Ectodermal cell (in vitro differentiated cells): Measurements from ENCODE around the gene TSPAN8.

Source experiments
- H3K27ac ChIP-seq: 2 replicates; pipeline ENCODE4 v1.7.0; 2013; ENCODE audit warnings: mild to moderate bottlenecking, low read depth, low read length; ENCODE audit not compliant: insufficient read depth, poor library complexity, severe bottlenecking
- H3K27me3 ChIP-seq: 2 replicates; pipeline ENCODE4 v1.7.0; 2013; ENCODE audit warnings: mild to moderate bottlenecking, low read length; ENCODE audit not compliant: insufficient read depth, control insufficient read depth, poor library complexity, severe bottlenecking
- H3K36me3 ChIP-seq: one replicate; pipeline ENCODE4 v1.7.0; 2013; ENCODE audit warnings: low read length; ENCODE audit not compliant: control insufficient read depth, insufficient read depth
- H3K4me1 ChIP-seq: one replicate; pipeline ENCODE4 v1.7.0; 2013; ENCODE audit warnings: low read length; ENCODE audit not compliant: control insufficient read depth, insufficient read depth
- H3K4me3 ChIP-seq: 2 replicates; pipeline ENCODE4 v1.7.0; 2013; ENCODE audit warnings: low read depth, low read length, control low read depth; ENCODE audit not compliant: insufficient read depth
- H3K9me3 ChIP-seq: 2 replicates; pipeline ENCODE4 v1.7.0; 2013; ENCODE audit warnings: mild to moderate bottlenecking, low read length, moderate library complexity; ENCODE audit not compliant: control insufficient read depth
- WGBS, 2 experiments: methylation state at CpG; one replicate each; pipeline ENCODE4 v1.1.7; 2013; ENCODE audit warnings: missing lambda C conversion rate in 2 of 2; 5-methylcytosine and 5-hydroxymethylcytosine counted together

TSPAN8 gene

GRCh38 chr12:71107936-71108335, 49.9 kb downstream of the TSPAN8 start:
- Histone ChIP-seq H3K4me3 (no peak overlapping the region), H3K9me3 (no peaks in the 10 kb centered on the region), H3K36me3 (no peaks in the 10 kb centered on the region), H3K27ac (no peak overlapping the region), H3K27me3 (no peaks in the 10 kb centered on the region), H3K4me1 (no peaks in the 10 kb centered on the region)
- WGBS, 2 experiments: 83 to 100% methylated on average over 1 of the region's 1 CpG

GRCh38 chr12:71105956-71106355, 51.8 kb downstream of the TSPAN8 start:
- Histone ChIP-seq H3K36me3 (no peaks in the 10 kb centered on the region), H3K27me3 (no peaks in the 10 kb centered on the region), H3K4me1 (no peaks in the 10 kb centered on the region), H3K9me3 (no peaks in the 10 kb centered on the region), H3K4me3 (no peak overlapping the region), H3K27ac (no peak overlapping the region)

- Histone ChIP-seq H3K27me3 (no peaks in the 10 kb centered on the region), H3K9me3 (no peaks in the 10 kb centered on the region), H3K36me3 (no peaks in the 10 kb centered on the region), H3K4me1 (no peaks in the 10 kb centered on the region), H3K27ac (no peak overlapping the region), H3K4me3 (no peak overlapping the region)
- 44 to 52% methylated on average over 2 of the region's 2 CpGs for WGBS, 2 experiments
Measured at GRCh38 chr12:71092290-71092689, 65.5 kb downstream of the TSPAN8 start.

- Histone ChIP-seq H3K4me1 (no peaks in the 10 kb centered on the region), H3K4me3 (no peak overlapping the region), H3K36me3 (no peaks in the 10 kb centered on the region), H3K27me3 (no peaks in the 10 kb centered on the region), H3K9me3 (no peaks in the 10 kb centered on the region), H3K27ac (no peak overlapping the region)
- no CpG with 5 or more reads among the region's 1 CpG for WGBS, 2 experiments
Measured at GRCh38 chr12:71090971-71091370, 66.8 kb downstream of the TSPAN8 start.

- H3K4me1 ChIP-seq: no peaks in the 10 kb centered on the region
- no peaks in the 10 kb centered on the region for H3K36me3 ChIP-seq
- H3K9me3 ChIP-seq: no peaks in the 10 kb centered on the region
- no peak overlapping the region for H3K27ac ChIP-seq
- H3K27me3 ChIP-seq: no peaks in the 10 kb centered on the region
- no peak overlapping the region for H3K4me3 ChIP-seq
- WGBS, 2 experiments: 83% methylated on average over 1 of the region's 1 CpG; no CpG with 5 or more reads in 1 of the 2 experiments
Measured at GRCh38 chr12:71085575-71085974, 72.2 kb downstream of the TSPAN8 start.

GRCh38 chr12:71075743-71076142, 82.1 kb downstream of the TSPAN8 start:
- no peaks in the 10 kb centered on the region for H3K27me3 ChIP-seq
- 83 to 97% methylated on average over 1 to 2 of the region's 2 CpGs for WGBS, 2 experiments
- no peaks in the 10 kb centered on the region for H3K9me3 ChIP-seq

More at GRCh38 chr12:71075743-71076142, 82.1 kb downstream of the TSPAN8 start:
- Histone ChIP-seq H3K4me3 (no peak overlapping the region), H3K4me1 (no peaks in the 10 kb centered on the region), H3K36me3 (no peaks in the 10 kb centered on the region), H3K27ac (no peak overlapping the region)
